ENCODE measurements around the gene CELSR2.
A peak's percentile ranks its signal among the peaks of the same experiment; 100 is the strongest.
"Not testable (repeated sequence)": the region's sequence is repeated elsewhere in the genome, so short reads cannot be mapped to it uniquely, and the experiment has no call there.

The CELSR2 gene

GRCh38 chr1:109282952-109283747 is 33.8 kb downstream of the CELSR2 start, which contains the start of gene PSRC1:
Gene PSRC1 (minus strand): TSS chr1:109283145.
- peak; percentile 89 for FAIRE-seq

GRCh38 chr1:109283748-109284600 is 34.6 kb downstream of the CELSR2 start:
- FAIRE-seq = no peak

- FAIRE-seq = not testable (repeated sequence)
These were observed 37.4 kb downstream of the CELSR2 start for GRCh38 chr1:109286762-109287161.

GRCh38 chr1:109290137-109290536 is 40.8 kb downstream of the CELSR2 start:
- FAIRE-seq = no peak

GRCh38 chr1:109290998-109291397 is 41.7 kb downstream of the CELSR2 start:
- no peak for FAIRE-seq

- no peak for FAIRE-seq
These were observed 43.0 kb downstream of the CELSR2 start for GRCh38 chr1:109292364-109292763.

GRCh38 chr1:109293026-109293425 is 43.7 kb downstream of the CELSR2 start:
- FAIRE-seq = no peak

GRCh38 chr1:109294481-109294880 is 45.1 kb downstream of the CELSR2 start:
- no peak for FAIRE-seq

- FAIRE-seq = no peak
These were observed 46.5 kb downstream of the CELSR2 start for GRCh38 chr1:109295712-109296415.

- FAIRE-seq = no peak
These were observed 47.4 kb downstream of the CELSR2 start for GRCh38 chr1:109296782-109297181.

GRCh38 chr1:109298666-109299557 is 49.6 kb downstream of the CELSR2 start:
- FAIRE-seq = no peak

GRCh38 chr1:109299558-109300343 is 50.4 kb downstream of the CELSR2 start:
- no peak for FAIRE-seq

GRCh38 chr1:109300650-109301151 is 51.4 kb downstream of the CELSR2 start:
- FAIRE-seq = no peak

GRCh38 chr1:109301874-109302273 is 52.5 kb downstream of the CELSR2 start:
- no peak for FAIRE-seq

- FAIRE-seq = no peak
These were observed 55.0 kb downstream of the CELSR2 start for GRCh38 chr1:109304226-109304920.

GRCh38 chr1:109305991-109306390 is 56.7 kb downstream of the CELSR2 start:
- FAIRE-seq = not testable (repeated sequence)

GRCh38 chr1:109306832-109307273 is 57.5 kb downstream of the CELSR2 start, which contains the start of gene MYBPHL:
Gene MYBPHL (minus strand): TSS chr1:109307011. CDS start chr1:109306991, 20 bp downstream.
- FAIRE-seq = no peak

GRCh38 chr1:109307274-109308021 is 58.1 kb downstream of the CELSR2 start:
- FAIRE-seq = no peak

GRCh38 chr1:109309347-109309746 is 60.0 kb downstream of the CELSR2 start:
- no peak for FAIRE-seq
